ENCODE results near the gene KRT9. TPM values are rescaled to one million over a fixed set of nuclear protein-coding genes. Genes with fewer than 3 reads are reported as not detected.
"Not testable (repeated sequence)": the region's sequence is repeated elsewhere in the genome, so short reads cannot be mapped to it uniquely, and the experiment has no call there.

Gene KRT9
- total RNA-seq, 1 experiment from 2014 or later = not detected

DNA sequence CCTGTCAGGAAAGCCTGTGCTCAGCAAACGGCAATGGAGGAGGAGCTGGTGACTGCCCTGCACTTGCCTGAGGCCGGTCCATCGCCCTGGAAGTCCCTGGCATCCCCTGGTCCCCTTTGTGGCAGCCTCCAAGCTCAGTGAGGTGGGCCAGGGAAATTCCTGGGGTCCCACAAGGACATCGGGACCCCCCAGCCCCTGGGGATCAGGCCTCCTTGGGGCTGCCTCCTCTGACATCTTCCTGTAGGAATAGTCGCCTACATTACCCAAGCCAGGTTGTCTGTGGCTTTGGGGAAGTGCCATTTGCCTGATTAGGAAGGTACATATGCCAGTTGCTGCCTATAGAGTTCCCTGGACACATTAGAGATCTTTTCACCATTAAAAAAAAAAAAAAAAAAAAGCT, 7.1 kb upstream of the KRT9 start:
- no peak overlapping the region for H3K4me3 ChIP-seq
- no peaks in the 10 kb centered on the region for H3K36me3 ChIP-seq
- peaks cover 13% of the 10 kb centered on the region for H3K4me1 ChIP-seq (replicated peaks)
- H3K27me3 ChIP-seq (replicated peaks) = no peaks in the 10 kb centered on the region
- no peak overlapping the region for H3K27ac ChIP-seq
- H3K9me3 ChIP-seq (replicated peaks) = no peaks in the 10 kb centered on the region
- DNase-seq (ENCODE audit: low read depth in 1 of 2, low spot score in 2 of 2) = no peak

DNA sequence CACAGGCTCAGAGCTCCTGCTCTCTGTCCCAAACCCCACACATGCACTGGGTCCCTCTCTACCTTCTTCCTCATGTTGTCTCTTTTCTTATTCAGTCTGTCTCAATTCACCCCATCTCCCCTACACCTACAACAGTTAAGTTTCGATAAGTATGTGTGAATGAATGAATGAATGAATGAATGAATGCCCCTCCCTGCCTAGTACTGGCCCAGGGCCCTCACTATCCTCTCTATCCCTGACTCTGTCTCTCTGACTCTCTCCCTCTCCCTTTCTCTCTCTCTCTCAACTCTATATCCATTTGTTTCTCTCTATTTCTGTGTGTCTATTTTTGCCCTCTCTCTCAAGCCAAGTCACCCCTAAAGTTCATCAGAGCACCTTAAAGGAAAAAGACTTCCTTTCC, 6.7 kb upstream of the KRT9 start:
- no peak for DNase-seq (ENCODE audit: low read depth in 1 of 2, low spot score in 2 of 2)
- H3K4me3 ChIP-seq = no peak overlapping the region
- peaks cover 13% of the 10 kb centered on the region for H3K4me1 ChIP-seq (replicated peaks)
- no peaks in the 10 kb centered on the region for H3K27me3 ChIP-seq (replicated peaks)
- no peaks in the 10 kb centered on the region for H3K36me3 ChIP-seq
- H3K27ac ChIP-seq = no peak overlapping the region
- no peaks in the 10 kb centered on the region for H3K9me3 ChIP-seq (replicated peaks)

- not testable (repeated sequence) for H3K27ac ChIP-seq; H3K4me3 ChIP-seq; DNase-seq (ENCODE audit: low read depth in 1 of 2, low spot score in 2 of 2); H3K36me3 ChIP-seq; H3K27me3 ChIP-seq (replicated peaks); H3K9me3 ChIP-seq (replicated peaks)
- H3K4me1 ChIP-seq (replicated peaks) = peaks cover 13% of the 10 kb centered on the region
Observed at GRCh38 chr17:41576740-41577139, 4.9 kb upstream of the KRT9 start.

DNA sequence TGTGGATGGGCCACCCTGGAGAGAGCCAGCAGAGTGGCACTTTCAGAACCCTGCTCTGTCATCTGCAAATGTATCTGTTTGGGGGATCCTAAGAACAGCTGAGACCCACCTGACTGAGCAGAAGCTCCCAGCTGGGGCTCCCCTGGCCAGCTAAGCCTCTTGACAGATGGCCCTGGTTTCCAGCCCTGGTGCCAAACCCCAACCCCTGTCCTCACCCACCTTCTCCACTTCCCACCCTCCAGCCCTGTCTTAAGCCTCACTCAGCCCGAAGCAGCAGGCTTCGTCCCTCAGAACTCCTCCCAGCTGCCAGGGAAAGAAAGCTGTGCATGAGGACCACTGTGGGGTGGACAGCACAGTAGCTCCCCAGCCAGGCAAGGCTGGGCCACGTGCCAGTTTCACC, 3.5 kb upstream of the KRT9 start:
- no peaks in the 10 kb centered on the region for H3K9me3 ChIP-seq (replicated peaks)
- H3K36me3 ChIP-seq = no peaks in the 10 kb centered on the region
- H3K4me3 ChIP-seq = no peak overlapping the region
- no peak for DNase-seq (ENCODE audit: low read depth in 1 of 2, low spot score in 2 of 2)
- 0 out of 2 replicates have a peak, but pooled peaks cover 4% of the 10 kb centered on the region for H3K27me3 ChIP-seq (replicated peaks)
- H3K27ac ChIP-seq = no peak overlapping the region
- peaks cover 9% of the 10 kb centered on the region for H3K4me1 ChIP-seq (replicated peaks)

DNA sequence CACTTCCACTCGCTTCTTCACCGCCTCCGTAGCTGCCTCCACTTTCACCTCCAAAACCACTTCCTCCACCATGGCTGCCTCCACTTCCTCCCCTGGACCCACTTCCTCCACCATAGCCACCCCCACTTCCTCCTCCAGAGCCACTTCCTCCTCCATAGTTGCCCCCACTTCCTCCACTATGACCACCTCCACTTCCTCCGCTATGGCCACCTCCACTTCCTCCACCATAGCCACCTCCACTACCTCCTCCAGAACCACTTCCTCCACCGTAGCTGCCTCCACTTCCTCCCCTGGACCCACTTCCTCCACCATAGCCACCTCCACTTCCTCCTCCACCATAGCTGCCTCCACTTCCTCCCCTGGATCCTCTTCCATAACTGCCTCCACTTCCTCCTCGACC, 4.5 kb downstream of the KRT9 start:
- no peak overlapping the region for H3K4me3 ChIP-seq
- no peaks in the 10 kb centered on the region for H3K4me1 ChIP-seq (replicated peaks)
- no peaks in the 10 kb centered on the region for H3K36me3 ChIP-seq
- H3K9me3 ChIP-seq (replicated peaks) = no peaks in the 10 kb centered on the region; the same call in 1 of the 2 replicates
- DNase-seq (ENCODE audit: low read depth in 1 of 2, low spot score in 2 of 2) = no peak
- no peak overlapping the region for H3K27ac ChIP-seq
- peaks cover 16% of the 10 kb centered on the region for H3K27me3 ChIP-seq (replicated peaks)

DNA sequence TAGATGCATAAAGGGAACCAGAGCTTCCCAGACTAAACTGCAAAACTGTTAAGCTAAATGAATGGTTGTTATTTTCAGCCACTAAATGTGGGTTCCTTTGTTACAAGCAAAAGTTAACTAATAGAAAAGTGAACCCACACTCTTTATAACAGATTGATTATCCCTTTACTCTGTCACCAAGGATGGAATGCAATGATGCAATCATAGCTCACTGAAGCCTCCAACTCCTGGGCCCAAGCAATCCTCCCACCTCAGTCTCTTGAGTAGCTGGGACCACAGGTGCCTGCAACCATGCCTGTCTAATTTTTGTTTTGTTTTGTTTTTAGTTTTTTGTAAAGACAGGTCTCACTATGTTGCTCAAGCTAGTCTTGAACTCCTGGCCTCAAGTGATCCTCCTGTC, 6.5 kb downstream of the KRT9 start:
- Histone ChIP-seq H3K36me3 (no peaks in the 10 kb centered on the region), H3K27ac (no peak overlapping the region), H3K27me3 (replicated peaks) (peaks cover 12% of the 10 kb centered on the region), H3K4me3 (no peak overlapping the region), H3K9me3 (replicated peaks) (no peaks in the 10 kb centered on the region; the same call in 1 of the 2 replicates), H3K4me1 (replicated peaks) (no peaks in the 10 kb centered on the region)
- no peak for DNase-seq (ENCODE audit: low read depth in 1 of 2, low spot score in 2 of 2)

GRCh38 chr17:41563607-41564170, 8.2 kb downstream of the KRT9 start:
- Histone ChIP-seq H3K4me3 (no peak overlapping the region), H3K27ac (no peak overlapping the region), H3K4me1 (replicated peaks) (no peaks in the 10 kb centered on the region), H3K36me3 (no peaks in the 10 kb centered on the region), H3K9me3 (replicated peaks) (no peaks in the 10 kb centered on the region), H3K27me3 (replicated peaks) (peaks cover 12% of the 10 kb centered on the region)
- DNase-seq (ENCODE audit: low read depth in 1 of 2, low spot score in 2 of 2) = no peak

DNA sequence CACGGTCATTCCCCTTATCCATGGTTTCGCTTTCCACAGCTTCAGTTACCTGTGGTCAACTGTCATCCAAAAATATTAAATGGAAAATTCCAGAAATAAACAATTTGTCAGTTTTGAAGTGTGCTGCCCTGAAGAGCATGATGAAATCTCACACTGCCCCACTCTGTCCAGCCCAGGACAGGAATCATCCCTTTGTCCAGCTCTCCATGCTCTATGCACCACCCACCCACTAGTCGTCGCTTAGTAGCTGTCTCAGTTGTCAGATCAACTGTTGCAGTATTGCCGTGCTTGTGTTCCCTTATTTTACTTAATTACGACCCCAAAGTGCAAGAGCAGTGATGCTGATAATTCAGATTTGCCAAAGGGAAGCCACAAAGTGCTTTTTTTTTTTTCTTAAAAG, 10.3 kb downstream of the KRT9 start:
- no peaks in the 10 kb centered on the region for H3K4me1 ChIP-seq (replicated peaks)
- no peak overlapping the region for H3K27ac ChIP-seq
- H3K27me3 ChIP-seq (replicated peaks) = peaks cover 12% of the 10 kb centered on the region
- H3K4me3 ChIP-seq = no peak overlapping the region
- DNase-seq (ENCODE audit: low read depth in 1 of 2, low spot score in 2 of 2) = no peak
- H3K36me3 ChIP-seq = no peaks in the 10 kb centered on the region
- H3K9me3 ChIP-seq (replicated peaks) = no peaks in the 10 kb centered on the region

- H3K36me3 ChIP-seq = no peaks in the 10 kb centered on the region
- DNase-seq (ENCODE audit: low read depth in 1 of 2, low spot score in 2 of 2) = no peak
- H3K27me3 ChIP-seq (replicated peaks) = peaks cover 8% of the 10 kb centered on the region
- H3K27ac ChIP-seq = no peak overlapping the region
- H3K4me1 ChIP-seq (replicated peaks) = no peaks in the 10 kb centered on the region
- no peak overlapping the region for H3K4me3 ChIP-seq
- no peaks in the 10 kb centered on the region for H3K9me3 ChIP-seq (replicated peaks)
Observed at GRCh38 chr17:41559548-41559947, 12.3 kb downstream of the KRT9 start.

DNA sequence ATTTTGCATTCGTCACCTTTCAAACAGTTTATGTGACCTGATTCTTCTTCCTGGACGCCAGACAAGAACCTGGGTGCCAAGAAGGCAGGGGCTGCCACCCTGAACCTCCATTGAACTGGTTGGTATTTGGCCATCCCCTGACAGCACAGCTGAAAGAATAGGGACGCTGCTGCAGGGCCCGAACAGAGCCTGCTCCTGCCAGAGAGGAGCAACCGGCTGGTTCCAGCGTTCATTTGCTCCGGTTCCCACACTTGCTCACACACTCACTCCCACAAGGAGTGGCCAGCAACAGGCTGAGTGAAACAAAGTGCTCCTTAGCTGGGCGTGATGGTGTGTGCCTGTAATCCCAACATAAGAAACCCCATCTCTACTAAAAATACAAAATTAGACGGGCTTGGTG, 14.9 kb downstream of the KRT9 start:
- Histone ChIP-seq H3K9me3 (replicated peaks) (no peaks in the 10 kb centered on the region), H3K36me3 (no peaks in the 10 kb centered on the region), H3K4me1 (replicated peaks) (peaks cover under 1% of the 10 kb centered on the region), H3K4me3 (no peak overlapping the region), H3K27ac (no peak overlapping the region), H3K27me3 (replicated peaks) (no peaks in the 10 kb centered on the region)
- DNase-seq (ENCODE audit: low read depth in 1 of 2, low spot score in 2 of 2) = no peak

DNA sequence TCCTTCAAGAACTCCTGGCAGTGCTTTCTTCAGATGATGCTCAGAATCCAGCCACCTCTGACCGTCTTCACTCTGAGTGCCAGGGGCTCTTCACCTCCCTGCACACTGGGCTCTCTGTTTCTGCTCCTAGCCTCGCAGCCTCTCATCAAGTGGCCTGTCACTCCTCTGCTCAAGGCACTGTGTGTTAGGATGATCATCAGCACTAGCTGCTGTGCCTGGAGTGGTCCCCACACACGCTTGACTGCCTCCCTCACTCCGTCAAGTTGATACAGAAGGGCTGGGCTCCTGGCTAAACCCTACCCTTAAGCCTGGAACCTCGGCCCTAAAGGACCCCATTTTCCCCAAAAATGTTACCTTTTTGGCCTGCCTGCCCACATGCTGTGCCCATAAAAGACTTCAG, 15.6 kb downstream of the KRT9 start:
- Histone ChIP-seq H3K27ac (no peak overlapping the region), H3K27me3 (replicated peaks) (no peaks in the 10 kb centered on the region), H3K4me3 (no peak overlapping the region), H3K9me3 (replicated peaks) (no peaks in the 10 kb centered on the region), H3K36me3 (no peaks in the 10 kb centered on the region), H3K4me1 (replicated peaks) (peaks cover 7% of the 10 kb centered on the region)
- DNase-seq (ENCODE audit: low read depth in 1 of 2, low spot score in 2 of 2) = no peak

DNA sequence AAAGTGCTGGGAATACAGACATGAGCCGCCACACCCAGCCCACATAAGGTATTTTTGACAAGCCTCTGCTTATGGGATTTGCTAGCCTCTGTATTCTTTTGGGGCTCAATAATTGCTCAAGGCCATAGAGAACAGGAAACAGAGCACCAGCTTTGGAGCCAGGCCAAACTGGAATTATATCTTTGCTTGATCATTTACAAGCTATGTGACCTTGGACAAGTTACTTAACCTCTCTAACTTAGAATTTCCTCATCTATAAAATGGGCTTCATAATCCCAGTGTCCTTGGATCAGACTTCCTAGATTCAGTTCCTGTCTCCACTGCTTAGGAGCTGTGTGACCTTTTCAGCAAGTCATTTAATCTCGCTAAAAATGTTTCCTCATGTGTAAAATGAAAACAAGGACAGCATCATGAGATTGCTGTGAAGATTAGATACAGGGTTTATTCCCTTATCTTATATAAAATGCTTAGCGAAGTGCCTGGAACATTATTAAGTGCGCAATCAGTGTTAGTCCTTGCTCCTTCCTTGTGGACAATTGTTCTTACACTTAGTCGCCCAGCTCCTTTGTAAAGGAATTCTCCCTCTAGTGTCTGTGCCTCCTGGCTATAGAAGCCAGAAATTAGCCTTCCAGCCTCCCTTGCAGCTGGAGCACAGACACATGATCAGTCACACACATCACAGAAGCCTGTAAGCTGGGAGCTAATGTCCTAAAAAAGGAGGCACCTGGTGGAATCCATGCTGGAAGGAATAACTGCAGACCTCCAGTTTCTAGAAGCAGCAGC, 16.6 kb downstream of the KRT9 start:
- Histone ChIP-seq H3K27ac (no peak overlapping the region), H3K4me3 (no peak overlapping the region), H3K27me3 (replicated peaks) (no peaks in the 10 kb centered on the region), H3K9me3 (replicated peaks) (no peaks in the 10 kb centered on the region), H3K36me3 (no peaks in the 10 kb centered on the region), H3K4me1 (replicated peaks) (peaks cover 14% of the 10 kb centered on the region)
- no peak for DNase-seq (ENCODE audit: low read depth in 1 of 2, low spot score in 2 of 2)

DNA sequence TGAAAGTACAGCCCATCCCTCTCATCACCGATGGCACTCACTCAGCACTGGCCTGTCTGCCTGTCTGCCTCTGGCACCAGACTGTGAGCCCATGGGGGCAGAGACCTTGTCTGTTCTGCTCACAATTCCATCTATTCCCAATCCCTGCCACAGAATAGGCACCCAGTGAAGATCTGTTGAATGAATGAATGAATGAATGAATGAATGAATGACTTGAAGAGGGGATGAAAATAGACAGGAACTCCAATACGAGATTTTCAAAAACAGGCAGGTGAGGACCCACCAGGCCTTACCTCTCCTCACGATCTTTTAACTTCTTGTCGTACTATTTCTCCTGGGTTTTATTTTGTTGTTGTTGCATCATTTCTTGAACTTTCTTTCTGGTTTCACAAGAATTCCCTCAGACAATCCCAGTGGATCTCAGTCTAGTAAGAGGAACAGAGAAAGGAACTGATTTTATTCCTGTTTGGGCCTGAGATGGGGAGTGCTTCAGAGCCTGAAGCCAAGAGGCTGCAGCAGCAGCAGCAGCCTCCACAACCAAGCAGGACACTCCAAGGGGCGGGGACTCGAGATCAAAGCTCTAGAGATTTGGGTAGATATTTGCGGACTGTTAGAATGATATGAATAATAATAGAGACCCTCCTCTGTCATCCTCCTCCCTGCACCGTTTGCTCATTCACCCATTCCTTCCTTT, 17.7 kb downstream of the KRT9 start:
- no peak for DNase-seq (ENCODE audit: low read depth in 1 of 2, low spot score in 2 of 2)
- no peak overlapping the region for H3K4me3 ChIP-seq

GRCh38 chr17:41553176-41553575, 18.7 kb downstream of the KRT9 start:
- no peaks in the 10 kb centered on the region for H3K36me3 ChIP-seq
- no peaks in the 10 kb centered on the region for H3K27me3 ChIP-seq (replicated peaks)
- no peaks in the 10 kb centered on the region for H3K9me3 ChIP-seq (replicated peaks)
- H3K4me1 ChIP-seq (replicated peaks) = peaks cover 35% of the 10 kb centered on the region
- no peak overlapping the region for H3K4me3 ChIP-seq
- DNase-seq (ENCODE audit: low read depth in 1 of 2, low spot score in 2 of 2) = no peak
- no peak overlapping the region for H3K27ac ChIP-seq

More for the DNA sequence above, 17.7 kb downstream of the KRT9 start:
- no peak overlapping the region for H3K27ac ChIP-seq
- H3K4me1 ChIP-seq (replicated peaks) = peaks cover 25% of the 10 kb centered on the region
- H3K36me3 ChIP-seq = no peaks in the 10 kb centered on the region
- H3K9me3 ChIP-seq (replicated peaks) = no peaks in the 10 kb centered on the region
- no peaks in the 10 kb centered on the region for H3K27me3 ChIP-seq (replicated peaks)

Measured in SJSA1 (cell line).